HG02759 (cell line): ENCODE results near the gene HIBADH.
"Not testable (repeated sequence)": the region's sequence is repeated elsewhere in the genome, so short reads cannot be mapped to it uniquely, and the experiment has no call there.

ENCODE experiments used
- ATAC-seq: cut with Tn5 transposase; IDR thresholded peaks from one replicate; pipeline ENCODE4 v1.9.1; 2021; ENCODE audit warnings: mild to moderate bottlenecking, moderate library complexity; ENCODE audit not compliant: unreplicated experiment

Gene HIBADH

DNA sequence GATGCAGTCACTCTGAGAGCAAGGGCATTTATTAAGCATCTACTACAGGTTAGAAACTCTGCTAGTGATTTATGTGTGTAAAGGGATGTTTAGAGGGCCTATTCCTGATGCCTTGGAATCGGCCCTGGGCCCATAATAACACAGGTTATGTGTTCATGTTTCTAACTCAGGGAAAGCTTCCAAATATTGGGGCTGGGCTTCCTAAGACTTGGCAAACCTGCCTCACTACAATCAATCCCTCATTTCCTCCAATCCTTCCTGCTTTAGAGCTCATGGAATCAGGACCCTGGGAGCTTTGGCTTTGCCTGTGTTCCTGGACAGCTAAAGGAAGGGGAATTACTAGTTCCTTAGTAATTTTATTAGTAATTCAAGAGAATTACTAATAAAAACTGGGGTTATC is 148.8 kb downstream of the HIBADH start:
- no peak for ATAC-seq

DNA sequence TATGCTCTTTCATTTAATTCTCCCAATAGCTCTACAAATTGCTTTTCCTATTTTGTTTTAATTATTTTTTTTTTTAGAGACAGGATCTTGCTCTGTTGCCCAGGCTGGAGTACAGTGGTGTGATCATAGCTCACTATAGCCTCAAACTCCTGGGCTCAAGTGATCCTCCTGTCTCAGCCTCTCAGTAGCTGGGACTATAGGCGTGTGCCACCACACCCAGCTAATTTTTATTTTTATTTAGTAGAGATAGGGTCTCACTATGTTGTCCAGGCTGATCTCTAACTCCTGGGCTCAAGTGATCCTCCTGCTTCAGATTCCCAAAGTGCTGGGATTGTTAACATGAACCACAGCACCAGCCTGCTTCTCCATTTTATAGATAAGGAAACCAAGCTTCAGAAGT is 151.3 kb downstream of the HIBADH start:
- not testable (repeated sequence) for ATAC-seq

DNA sequence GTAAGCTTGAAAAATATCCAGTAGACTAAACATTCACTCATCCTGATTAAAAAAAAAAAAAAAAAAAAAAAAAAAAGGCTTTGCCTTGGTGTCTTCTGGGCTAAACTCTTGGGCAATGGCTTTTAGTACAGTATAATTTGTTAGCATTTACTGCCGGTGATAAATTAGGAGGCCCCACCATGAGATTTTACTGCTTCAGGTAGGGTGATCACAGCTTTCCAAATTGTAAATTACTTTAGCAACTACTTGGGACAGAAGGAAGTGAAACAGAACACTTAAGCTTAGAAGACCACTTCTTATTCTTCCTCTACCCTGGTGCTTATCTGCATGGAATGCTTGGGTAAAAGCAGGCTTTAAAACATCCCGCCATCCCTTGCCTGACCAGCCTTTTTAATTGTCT is 152.1 kb downstream of the HIBADH start:
- no peak for ATAC-seq

DNA sequence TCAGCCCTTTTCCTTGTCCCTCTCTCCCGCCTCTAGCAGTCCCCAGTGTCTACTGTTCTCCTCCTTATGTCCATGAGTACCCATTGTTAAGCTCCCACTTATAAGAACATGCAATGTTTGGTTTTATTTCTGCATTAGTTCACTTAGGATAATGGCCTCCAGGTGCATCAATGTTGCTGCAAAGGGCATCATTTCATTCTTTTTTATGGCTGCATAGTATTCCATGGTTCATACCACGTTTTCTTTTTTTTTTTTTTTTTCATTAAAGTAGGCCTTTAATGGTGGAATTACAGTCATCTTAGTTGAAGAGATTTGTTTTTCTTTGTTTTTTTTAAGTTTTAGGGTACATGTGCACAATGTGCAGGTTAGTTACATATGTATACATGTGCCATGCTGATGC is 160.8 kb downstream of the HIBADH start:
- ATAC-seq, result not testable (repeated sequence)

DNA sequence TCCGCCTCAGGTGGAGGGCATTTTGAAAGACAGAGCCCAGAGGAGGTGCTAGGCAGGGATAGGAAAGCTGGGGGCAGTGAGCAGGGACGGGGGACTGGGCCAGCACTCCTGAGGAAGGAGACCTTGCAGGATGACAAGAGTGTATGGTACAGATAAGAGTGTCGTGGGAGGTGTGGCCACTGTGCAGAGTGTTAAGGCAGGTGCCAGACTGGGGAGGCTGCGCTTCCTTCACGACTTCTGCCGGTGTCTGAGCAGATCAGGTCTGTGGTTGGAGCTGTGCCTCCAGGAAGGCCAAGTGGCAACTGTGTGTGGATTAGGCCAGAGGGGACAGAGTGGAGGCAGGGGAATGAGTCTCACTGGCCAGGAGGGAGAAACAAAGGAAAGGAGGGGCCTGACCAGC is 161.7 kb downstream of the HIBADH start:
- no peak for ATAC-seq

DNA sequence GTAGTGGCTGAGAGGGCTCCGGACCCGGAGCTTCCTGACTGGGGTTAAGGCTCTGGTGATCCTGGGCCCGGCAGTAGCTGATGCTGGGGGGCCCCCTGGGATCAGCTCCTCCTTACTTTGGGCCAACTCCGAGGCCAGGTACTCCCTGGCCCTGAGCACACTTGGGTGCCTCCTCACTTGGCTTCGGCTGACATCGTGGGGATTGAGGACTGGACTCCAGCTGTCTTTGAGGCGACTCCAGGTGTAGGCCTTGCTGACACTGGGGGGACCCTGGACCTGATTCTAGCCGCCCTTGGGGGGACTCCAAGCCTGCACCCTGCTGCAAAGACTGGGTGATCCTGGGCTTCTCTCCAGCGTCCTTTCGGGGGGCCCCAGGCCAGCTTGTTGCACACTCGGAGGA is 170.5 kb downstream of the HIBADH start:
- no peak for ATAC-seq

DNA sequence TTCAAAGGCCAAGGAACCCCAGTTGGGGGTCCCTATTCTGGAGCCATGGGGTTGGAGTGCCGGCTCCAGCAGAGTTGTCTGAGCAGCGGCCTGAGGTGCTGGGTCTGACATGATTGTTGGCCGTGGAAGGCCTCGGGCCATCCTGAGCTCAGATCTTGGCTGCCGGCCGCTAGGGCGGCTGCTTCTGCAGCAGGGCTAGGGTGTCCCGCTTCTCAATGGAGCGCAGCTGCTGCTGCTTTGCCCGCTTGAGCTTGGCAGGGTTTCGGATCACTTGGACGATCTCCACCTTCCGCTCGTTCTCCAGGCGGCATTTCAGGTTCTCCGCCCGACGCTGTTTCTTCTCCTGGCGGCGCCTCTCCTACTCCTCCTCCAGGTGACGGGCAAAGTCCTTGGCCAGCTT is 171.1 kb downstream of the HIBADH start:
- ATAC-seq, result no peak

DNA sequence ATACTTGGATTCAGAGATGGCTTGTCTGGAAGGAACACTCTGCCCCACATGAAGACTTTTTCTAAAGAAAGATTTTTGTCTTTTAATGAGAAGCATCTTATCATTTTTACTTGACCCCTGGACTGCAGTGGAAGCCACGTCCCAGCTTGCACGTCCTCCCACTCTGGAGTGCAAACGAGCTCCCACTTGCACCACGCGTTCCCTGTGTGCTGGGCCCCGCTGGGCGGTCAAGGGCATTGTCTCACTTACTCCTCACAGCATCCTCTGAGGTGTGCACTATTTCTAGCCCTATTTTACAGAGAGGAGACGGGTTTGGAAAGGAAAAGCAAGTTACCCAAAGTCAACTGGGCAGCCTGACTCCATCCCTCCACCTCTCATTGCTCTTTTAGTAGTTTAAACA is 175.2 kb downstream of the HIBADH start:
- ATAC-seq, result no peak

DNA sequence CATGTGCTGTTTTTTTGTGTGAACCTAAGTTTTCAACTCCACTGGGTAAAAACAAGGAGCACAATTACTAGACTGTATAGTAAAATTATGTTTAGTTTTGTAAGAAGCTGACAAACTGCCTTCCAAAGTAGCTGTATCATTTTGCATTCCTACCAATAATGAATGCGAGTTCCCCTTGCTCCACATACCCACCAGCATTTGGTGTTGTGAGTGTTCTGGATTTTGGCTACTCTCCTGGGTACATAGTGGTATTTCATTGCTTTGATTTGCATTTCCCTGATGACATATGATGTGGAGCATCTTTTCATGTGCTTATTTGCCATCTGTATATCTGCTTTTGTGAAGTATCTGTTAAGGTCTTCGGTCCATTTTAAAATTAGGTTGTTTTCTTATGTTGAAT is 178.2 kb downstream of the HIBADH start:
- ATAC-seq, result no peak

DNA sequence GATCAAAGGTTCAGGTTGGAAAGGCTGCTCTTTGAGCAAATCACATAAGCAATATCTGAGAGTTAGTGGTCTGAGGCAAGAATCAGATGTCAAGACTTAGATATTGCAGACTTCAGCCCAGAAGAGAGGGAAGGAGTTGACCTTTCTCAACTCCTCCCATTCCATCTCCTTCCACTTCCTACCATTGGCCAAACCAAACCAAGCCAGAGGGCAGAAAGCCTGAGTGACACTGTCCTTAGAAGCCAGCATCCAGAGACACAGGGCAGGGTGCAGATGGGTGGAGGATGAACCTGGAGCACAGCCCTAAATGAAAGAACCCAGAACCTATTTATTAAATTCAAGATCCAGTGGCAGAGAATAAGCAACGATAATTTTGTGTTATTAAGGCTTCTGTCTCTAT is 180.5 kb downstream of the HIBADH start:
- no peak for ATAC-seq

DNA sequence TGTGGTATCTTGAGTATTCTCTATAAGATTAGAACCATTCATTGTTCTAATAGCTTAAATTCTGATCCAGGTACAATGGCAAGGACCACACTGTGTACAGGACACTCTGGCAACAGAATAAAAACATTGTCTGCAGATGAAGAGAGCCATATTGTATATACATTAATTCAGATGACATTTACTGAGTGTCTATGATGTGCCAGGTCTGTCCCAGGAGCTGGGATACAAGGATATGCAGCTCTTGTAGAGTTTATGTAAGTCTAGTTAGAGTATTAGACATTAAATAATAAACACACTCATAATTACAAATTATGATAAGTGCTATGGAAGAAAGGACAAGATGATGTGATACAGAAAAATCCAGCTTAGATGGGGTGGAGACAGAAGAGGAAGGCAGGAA is 184.1 kb downstream of the HIBADH start:
- ATAC-seq, result no peak

DNA sequence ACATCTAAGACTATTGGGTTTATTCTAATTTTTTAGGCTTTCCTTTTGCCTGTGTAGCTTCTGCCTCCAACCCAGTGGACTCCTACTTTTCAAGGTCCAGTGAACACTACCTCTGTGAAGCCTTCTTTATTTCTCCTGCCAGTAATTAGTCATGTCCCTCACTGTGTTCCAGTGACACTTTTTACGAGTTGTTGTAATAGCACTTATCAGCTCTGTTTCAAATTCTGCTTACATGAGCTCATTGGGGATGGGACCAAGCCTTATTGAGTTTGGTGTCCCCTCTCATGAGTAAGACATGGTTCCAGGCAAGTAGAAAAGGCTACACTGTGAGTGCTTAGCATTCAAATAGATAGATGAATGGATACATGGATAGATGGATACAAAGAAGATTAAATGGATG is 184.6 kb downstream of the HIBADH start:
- no peak for ATAC-seq

DNA sequence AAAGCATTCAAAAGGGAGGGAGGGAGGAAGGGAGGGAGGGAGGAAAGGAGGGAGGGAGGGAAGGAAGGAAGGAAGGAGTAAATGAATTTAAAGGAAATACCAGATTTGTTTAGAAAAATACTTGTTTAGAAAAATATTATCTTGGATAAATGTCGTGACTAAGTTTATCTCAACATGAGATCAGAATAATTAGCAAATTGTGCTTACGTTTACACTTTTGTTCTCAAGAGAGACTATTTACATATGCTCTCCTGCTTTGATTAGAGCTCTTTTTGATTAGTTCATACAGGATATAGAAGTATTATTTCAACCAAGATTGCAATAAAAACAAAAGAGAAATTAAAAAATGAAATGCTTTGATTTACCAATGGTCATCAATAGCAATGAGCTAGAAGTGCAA is 186.2 kb downstream of the HIBADH start:
- ATAC-seq, result no peak
